A673 (cell line): ENCODE data around the gene PAPOLB. TPM values are rescaled to one million over a fixed set of nuclear protein-coding genes. Genes with fewer than 3 reads are reported as not detected.

ENCODE experiments used
- BruUV-seq: library from RNA; stranded (reverse); fragments of 400-500 nt; replicated peaks from 2 replicates; lab custom pipeline; 2021; lab: Mats Ljungman, UMichigan
- CTCF ChIA-PET: fragments of 300-600 bp; sonication (Branson Sonifier 250); formaldehyde crosslinking; loops from one replicate; lab custom pipeline; 2022; ENCODE audit warnings: antibody characterized with exemption; lab: Charles Lee
- POLR2A ChIA-PET: fragments of 300-600 bp; sonication (Branson Sonifier 250); formaldehyde crosslinking; loops from one replicate; lab custom pipeline; 2022; ENCODE audit warnings: antibody characterized with exemption; ENCODE audit not compliant: low non-redundant PET; lab: Charles Lee
- DNase-seq: peaks from one replicate; pipeline ENCODE4 v3.0.0-alpha.2; 2015; ENCODE audit warnings: low spot score
- H3K27ac ChIP-seq: fragments of 200-600 bp; sonication (generic); 2 replicates; pipeline ENCODE4 v1.5.1; 2016; ENCODE audit warnings: mixed run types, low read depth, mild to moderate bottlenecking, mixed read lengths, antibody characterized with exemption, low read length; ENCODE audit not compliant: poor library complexity, severe bottlenecking
- H3K27me3 ChIP-seq: fragments of 200-600 bp; sonication (generic); replicated peaks from 2 replicates; pipeline ENCODE4 v1.6.1; 2017; ENCODE audit warnings: mixed run types, low read depth, mild to moderate bottlenecking, mixed read lengths, antibody characterized with exemption, low read length; ENCODE audit not compliant: insufficient read depth, poor library complexity
- H3K36me3 ChIP-seq: fragments of 200-600 bp; sonication (generic); 2 replicates; pipeline ENCODE4 v1.6.1; 2016; ENCODE audit warnings: mixed run types, mild to moderate bottlenecking, mixed read lengths, antibody characterized with exemption, low read length; ENCODE audit not compliant: insufficient read depth, poor library complexity, severe bottlenecking
- H3K4me1 ChIP-seq: fragments of 200-600 bp; sonication (generic); 2 replicates; pipeline ENCODE4 v1.6.1; 2017; ENCODE audit warnings: mixed run types, mild to moderate bottlenecking, mixed read lengths, antibody characterized with exemption, low read length; ENCODE audit not compliant: insufficient read depth, poor library complexity, severe bottlenecking
- H3K4me3 ChIP-seq: fragments of 200-600 bp; sonication (generic); 2 replicates; pipeline ENCODE4 v1.5.1; 2016; ENCODE audit warnings: low read depth, mixed run types, mild to moderate bottlenecking, mixed read lengths, low read length; ENCODE audit not compliant: poor library complexity, severe bottlenecking
- H3K9me3 ChIP-seq: fragments of 200-600 bp; sonication (generic); 2 replicates; pipeline ENCODE4 v1.6.1; 2016; ENCODE audit warnings: mixed run types, low read depth, mild to moderate bottlenecking, mixed read lengths, antibody characterized with exemption, low read length; ENCODE audit not compliant: poor library complexity, severe bottlenecking
- CTCF ChIP-seq: fragments of 300-800, 200-600 bp; sonication (generic); conservative IDR thresholded peaks from 2 replicates; pipeline ENCODE4 v1.5.1; 2017; ENCODE audit warnings: low read depth, mild to moderate bottlenecking, antibody characterized with exemption, low read length, moderate library complexity, mixed read lengths
- EZH2 ChIP-seq: fragments of 200-600 bp; sonication (generic); IDR thresholded peaks from 2 replicates; pipeline ENCODE4 v1.6.1; 2017; ENCODE audit warnings: borderline replicate concordance, low read depth, mild to moderate bottlenecking, mixed read lengths, antibody characterized with exemption, low read length; ENCODE audit not compliant: poor library complexity, severe bottlenecking
- intact Hi-C: fragments of 100-400 bp; cut with micrococcal nuclease; formaldehyde crosslinking; loops from one replicate; pipeline ENCODE4 v1.10.0; 2022; ENCODE audit not compliant: unreplicated experiment
- total RNA-seq: library from RNA; stranded (reverse); gene quantifications from 2 replicates; pipeline ENCODE4 v1.2.3, GENCODE V29; 2021

The PAPOLB gene
- total RNA-seq, 1 experiment from 2014 or later = 0.17 TPM

DNA sequence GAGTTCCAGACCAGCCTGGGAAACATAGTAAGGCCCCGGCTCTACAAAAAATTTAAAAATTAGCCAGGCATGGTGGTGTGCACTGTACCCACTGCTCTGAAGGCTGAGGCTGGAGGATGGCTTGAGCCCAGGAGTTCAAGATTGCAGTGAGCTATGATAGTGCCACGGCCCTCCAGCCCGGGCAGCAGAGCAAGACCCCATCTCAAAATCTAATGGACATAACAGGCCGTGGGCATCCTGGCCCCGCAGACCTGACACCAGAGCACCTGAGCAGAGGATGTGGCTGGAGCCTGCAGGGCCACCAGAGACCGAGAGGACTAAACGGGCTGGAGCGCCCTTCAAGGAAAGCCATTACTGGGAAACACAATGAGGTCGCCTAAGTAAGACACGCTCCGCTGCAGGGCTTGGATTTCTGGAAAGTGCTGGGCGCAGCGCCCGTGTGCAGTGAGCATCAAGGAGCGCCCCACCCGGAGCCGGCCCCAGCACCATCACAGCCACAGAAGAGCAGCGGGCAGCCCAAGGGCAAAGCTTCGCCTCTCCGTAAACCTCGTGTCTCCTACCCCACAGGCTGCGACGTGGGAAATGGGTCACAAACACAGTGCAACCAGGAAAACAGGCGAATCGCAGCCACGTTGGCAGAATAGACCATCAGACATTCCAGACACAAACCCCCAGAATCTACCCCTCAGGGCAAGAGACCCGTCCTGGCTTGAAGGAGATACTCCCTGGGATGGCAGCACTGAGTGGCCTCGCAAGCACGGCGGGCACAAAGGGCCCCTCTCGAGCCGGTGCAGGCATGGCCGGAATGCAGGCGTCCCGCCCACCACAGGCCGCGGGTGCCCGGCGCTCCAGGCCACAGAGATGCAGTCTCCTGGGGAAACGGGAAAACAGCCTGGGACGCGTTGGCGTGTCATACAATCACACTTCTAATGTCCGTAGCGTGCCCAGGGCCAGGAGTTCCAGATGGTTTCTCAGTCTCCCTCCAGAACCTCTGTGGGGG, 16.8 kb upstream of the PAPOLB start:
- Histone ChIP-seq H3K36me3 (no peaks in the 10 kb centered on the region), H3K4me3 (no peak overlapping the region), H3K27ac (no peak overlapping the region), H3K27me3 (no peaks in the 10 kb centered on the region), H3K4me1 (no peaks in the 10 kb centered on the region), H3K9me3 (no peaks in the 10 kb centered on the region)
- TF ChIP-seq EZH2 (no peak), CTCF (no peak)
- DNase-seq = no peak
- ChIA-PET POLR2A (no interaction called here), CTCF (no interaction called here)
- intact Hi-C loops = no loop called here
- BruUV-seq = no TSS peak

GRCh38 chr7:4876586-4876985, 14.8 kb upstream of the PAPOLB start:
- TF ChIP-seq CTCF = no peak
- no peak for TF ChIP-seq EZH2
- no TSS peak for BruUV-seq
- CTCF ChIA-PET = no interaction called here
- H3K4me1 ChIP-seq = no peaks in the 10 kb centered on the region
- no peaks in the 10 kb centered on the region for H3K36me3 ChIP-seq
- no peaks in the 10 kb centered on the region for H3K27me3 ChIP-seq
- H3K9me3 ChIP-seq = no peaks in the 10 kb centered on the region
- H3K4me3 ChIP-seq = no peak overlapping the region
- no peak overlapping the region for H3K27ac ChIP-seq
- POLR2A ChIA-PET = no interaction called here
- DNase-seq = no peak
- intact Hi-C loops = no loop called here

DNA sequence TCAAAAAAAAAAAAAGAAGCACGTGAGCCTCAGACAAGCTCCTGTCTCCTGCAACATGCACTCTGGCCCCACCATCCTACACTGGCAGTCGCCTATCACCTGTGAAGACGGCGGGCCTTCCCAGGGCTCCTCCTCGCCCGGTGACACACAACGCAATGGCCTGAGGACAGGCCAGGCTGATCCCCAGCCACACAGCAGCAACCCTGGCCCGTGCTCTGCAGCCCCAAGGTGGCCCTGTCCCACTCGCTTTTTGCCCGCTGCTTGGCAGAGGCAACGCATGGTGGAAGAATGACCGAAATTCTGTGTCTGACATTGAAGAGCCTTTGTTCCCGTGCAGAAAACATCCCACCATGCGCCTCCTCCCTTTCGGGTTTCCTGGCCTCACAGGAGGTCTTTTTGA, 13.6 kb upstream of the PAPOLB start:
- H3K27ac ChIP-seq = no peak overlapping the region
- H3K27me3 ChIP-seq = no peaks in the 10 kb centered on the region
- BruUV-seq = no TSS peak
- no peaks in the 10 kb centered on the region for H3K9me3 ChIP-seq
- no peak for TF ChIP-seq EZH2
- no peak for TF ChIP-seq CTCF
- intact Hi-C loops = no loop called here
- H3K4me1 ChIP-seq = no peaks in the 10 kb centered on the region
- DNase-seq = no peak
- no peak overlapping the region for H3K4me3 ChIP-seq
- POLR2A ChIA-PET = no interaction called here
- CTCF ChIA-PET = no interaction called here
- no peaks in the 10 kb centered on the region for H3K36me3 ChIP-seq
